GM12878 (cell line): ENCODE measurements around the gene RIPK4. TPM values are rescaled to one million over a fixed set of nuclear protein-coding genes. Genes with fewer than 3 reads are reported as not detected.

Experiments
- ATAC-seq: fragments of 200-7000 bp; cut with Tn5 transposase; 3 replicates; pipeline ENCODE4 v1.9.1; 2020; ENCODE audit warnings: mild to moderate bottlenecking, moderate library complexity
- BruUV-seq: library from RNA; stranded (reverse); fragments of 400-500 nt; replicated peaks from 2 replicates; lab custom pipeline; 2021; lab: Mats Ljungman, UMichigan
- CTCF ChIA-PET: fragments of 300-600 bp; sonication (Branson Sonifier 250); formaldehyde crosslinking; extraction: SDS; loops from one replicate; lab custom pipeline; 2021; ENCODE audit warnings: inconsistent platforms; lab: Yijun Ruan, JAX
- POLR2A ChIA-PET: fragments of 350-600 bp; formaldehyde crosslinking; extraction: SDS; loops from one replicate; lab custom pipeline; 2021; ENCODE audit warnings: inconsistent platforms; lab: Charles Lee
- RAD21 ChIA-PET: fragments of 300-600 bp; sonication (Branson Sonifier 250); formaldehyde crosslinking; loops from one replicate; lab custom pipeline; 2023; ENCODE audit warnings: antibody characterized with exemption; ENCODE audit not compliant: unreplicated experiment; lab: Charles Lee
- SMC1A ChIA-PET: fragments of 300-600 bp; sonication (Branson Sonifier 250); formaldehyde crosslinking; loops from one replicate; lab custom pipeline; 2023; ENCODE audit not compliant: unreplicated experiment, uncharacterized antibody; lab: Charles Lee
- DNase-seq: peaks from one replicate; pipeline ENCODE4 v3.0.0-alpha.2; 2011; ENCODE audit warnings: low read depth, low spot score
- FAIRE-seq: peaks from 3 replicates; lab custom pipeline; 2011; peaks lifted over from hg19 to GRCh38; lab: Jason Lieb, UNC
- H2AFZ ChIP-seq: 2 replicates; pipeline ENCODE4 v1.6.0; 2011; ENCODE audit warnings: low read depth, low read length, control low read depth; ENCODE audit not compliant: control insufficient read depth
- H3K27ac ChIP-seq: 2 replicates; pipeline ENCODE4 v1.5.1; 2011; ENCODE audit warnings: control low read depth; ENCODE audit not compliant: control insufficient read depth, insufficient read depth
- H3K27me3 ChIP-seq, 2 experiments: replicated peaks in 1 of 2; 2 replicates each; pipeline versions ENCODE4 v1.6.0 to v1.6.1; 2011; ENCODE audit warnings: low read length in 1 of 2; ENCODE audit not compliant: control insufficient read depth in 2 of 2, insufficient read depth in 2 of 2
- H3K36me3 ChIP-seq, 2 experiments: 2 replicates each; pipeline ENCODE4 v1.5.1; 2011; ENCODE audit warnings: low read length in 1 of 2; ENCODE audit not compliant: control insufficient read depth in 2 of 2, insufficient read depth in 2 of 2
- H3K4me1 ChIP-seq: 2 replicates; pipeline ENCODE4 v1.6.1; 2011; ENCODE audit warnings: mild to moderate bottlenecking, low read length, moderate library complexity, mixed read lengths; ENCODE audit not compliant: control insufficient read depth, insufficient read depth
- H3K4me2 ChIP-seq: 2 replicates; pipeline ENCODE4 v1.6.0; 2011; ENCODE audit warnings: control low read depth; ENCODE audit not compliant: control insufficient read depth, insufficient read depth
- H3K4me3 ChIP-seq: fragments of 200-600 bp; sonication (generic); 2 replicates; pipeline ENCODE4 v1.5.1; 2016
- H3K79me2 ChIP-seq: 2 replicates; pipeline ENCODE4 v1.6.0; 2011; ENCODE audit warnings: low read length; ENCODE audit not compliant: control insufficient read depth, insufficient read depth
- H3K9ac ChIP-seq: 2 replicates; pipeline ENCODE4 v1.8.0; 2011; ENCODE audit warnings: low read length, control low read depth, mixed read lengths; ENCODE audit not compliant: control insufficient read depth, insufficient read depth
- H3K9me3 ChIP-seq: replicated peaks from 3 replicates; pipeline ENCODE4 v1.5.1; 2011; ENCODE audit warnings: mild to moderate bottlenecking, low read length; ENCODE audit not compliant: control insufficient read depth, insufficient read depth
- H4K20me1 ChIP-seq: 2 replicates; pipeline ENCODE4 v1.6.0; 2011; ENCODE audit not compliant: control insufficient read depth, insufficient read depth
- PML ChIP-seq: IDR thresholded peaks from 2 replicates; pipeline ENCODE4 v1.6.1; 2012; ENCODE audit warnings: low read length, inconsistent platforms
- RBBP5 ChIP-seq: fragments of 200-600 bp; sonication (generic); conservative IDR thresholded peaks from 2 replicates; pipeline ENCODE4 v1.6.1; 2016
- RFX5 ChIP-seq: IDR thresholded peaks from 2 replicates; pipeline ENCODE4 v1.6.1; 2011; ENCODE audit warnings: low read depth, low read length, improper control_type of control experiment
- ZBED1 ChIP-seq: IDR thresholded peaks from 2 replicates; pipeline ENCODE4 v1.6.1; 2016; ENCODE audit warnings: borderline replicate concordance
- ZNF687 ChIP-seq: fragments of 450-650 bp; IDR thresholded peaks from 2 replicates; pipeline ENCODE4 v1.6.1; 2017; ENCODE audit warnings: mild to moderate bottlenecking, moderate library complexity
- WGBS: methylation state at CpG from one replicate; pipeline ENCODE4 v1.1.6; 2016; ENCODE audit warnings: low lambda C conversion rate; ENCODE audit not compliant: insufficient replicate concordance, insufficient coverage; ENCODE audit errors: missing lambda C conversion rate; 5-methylcytosine and 5-hydroxymethylcytosine counted together
- in situ Hi-C: fragments of 300-500 bp; cut with MboI; formaldehyde crosslinking; loops from 9 replicates; pipeline ENCODE4 v1.14.3; 2018; ENCODE audit warnings: mixed read lengths
- intact Hi-C: fragments of 100-400 bp; cut with micrococcal nuclease; formaldehyde crosslinking; loops from one replicate; pipeline ENCODE4 v1.14.2; 2022; ENCODE audit not compliant: unreplicated experiment
- polyA plus RNA-seq, 11 experiments: library from polyadenylated mRNA; depleted of rRNA in 4 of 11; unstranded in 6 of 11; stranded (reverse) in 5 of 11; fragments of >200 nt; fragmentation: Nextera tagmentation in 4 of 11; fragmentation: Illumina TruSeq in 1 of 11; extraction: Ambion mirVana in 4 of 11; extraction: Trizol in 1 of 11; gene quantifications; 1 replicate in 1 of 11; 2 replicates in 10 of 11; pipeline versions ENCODE4 v1.2.1 to v1.2.3, GENCODE V29; 2011 to 2016; ENCODE audit warnings: inconsistent platforms in 2 of 11, missing spikeins in 2 of 11, low read depth in 1 of 11
- total RNA-seq, 4 experiments: library from RNA; depleted of rRNA in 3 of 4; stranded (reverse); fragments of >200 nt in 3 of 4; fragmentation: Illumina TruSeq in 1 of 4; extraction: Trizol in 1 of 4; gene quantifications; 2 replicates each; pipeline versions ENCODE4 v1.2.1 to v1.2.3, GENCODE V29; 2013 to 2021

RIPK4 gene
- total and polyA plus RNA-seq, 10 of the 15 experiments (the other 5 are each of a cell fraction or from before 2014, with no cell fraction given): 0.05 TPM; not detected in 9

DNA sequence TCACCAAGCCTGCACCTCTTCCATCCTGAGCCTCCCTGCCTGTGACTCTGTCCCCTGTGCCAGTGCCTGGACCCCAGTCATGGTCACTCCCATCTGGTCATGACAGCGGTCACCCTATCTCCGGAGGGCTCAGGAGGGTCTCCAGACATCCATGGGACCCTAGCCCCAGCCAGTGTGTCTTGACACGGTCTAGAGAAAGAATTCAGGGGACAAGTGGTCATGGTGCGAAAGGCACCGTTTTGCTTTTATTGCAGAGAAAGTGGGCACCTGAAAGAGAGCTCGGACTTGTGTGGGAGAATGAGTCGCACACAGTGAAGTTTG lies 4.7 kb upstream of the RIPK4 start:
- Histone ChIP-seq H3K9me3 (no peaks in the 10 kb centered on the region; the same call in 1 of the 3 replicates), H3K36me3 (no peaks in the 10 kb centered on the region), H3K27ac (no peak overlapping the region), H3K9ac (no peak overlapping the region), H3K27me3 (peaks cover 7 to 19% of the 10 kb centered on the region in 2 experiments), H3K79me2 (no peaks in the 10 kb centered on the region), H4K20me1 (no peaks in the 10 kb centered on the region), H2AFZ (no peak overlapping the region), H3K4me1 (no peaks in the 10 kb centered on the region), H3K4me2 (no peak overlapping the region), H3K4me3 (no peak overlapping the region)
- in situ Hi-C loops (no loop called here), intact Hi-C loops (no loop called here)
- DNase-seq: no peak
- ATAC-seq: no peak
- ChIA-PET POLR2A (no interaction called here), CTCF (no interaction called here), RAD21 (no interaction called here), SMC1A (interaction anchor here (1.0 kb wide), 1 partner anchor 155 kb away, joined by 3 read pairs; no protein-coding TSS in a partner anchor)
- no peak for TF ChIP-seq ZBED1
- TF ChIP-seq RFX5: no peak
- TF ChIP-seq ZNF687: no peak
- no peak for TF ChIP-seq RBBP5
- no peak for TF ChIP-seq PML
- no peak for FAIRE-seq
- 39% methylated on average over 7 of the region's 7 CpGs for WGBS
- BruUV-seq: no TSS peak
